C4-2B (cell line): ENCODE measurements around the gene GATAD2A.

Experiments
- CTCF ChIP-seq: fragments of 450-650 bp; conservative IDR thresholded peaks from 2 replicates; pipeline ENCODE4 v1.5.1; 2017; ENCODE audit warnings: mild to moderate bottlenecking
- ZFX ChIP-seq: fragments of 450-650 bp; IDR thresholded peaks from 2 replicates; pipeline ENCODE4 v1.6.1; 2017

GRCh38 chr19:19541616-19542015 lies 136.1 kb downstream of the GATAD2A start:
- TF ChIP-seq CTCF: no peak
- no peak for TF ChIP-seq ZFX
